GM10266 (cell line): ENCODE results near the gene RNF5.

Experiments used
- DNase-seq: peaks from one replicate; pipeline ENCODE4 v3.0.0; 2012; ENCODE audit errors: extremely low spot score
- CTCF ChIP-seq: IDR thresholded peaks from 2 replicates; pipeline ENCODE4 v1.5.1; 2012; ENCODE audit warnings: mild to moderate bottlenecking, low read depth; ENCODE audit not compliant: control insufficient read depth, insufficient read depth; ENCODE audit errors: missing control alignments

The RNF5 gene

GRCh38 chr6:32152769-32153563 is 25.2 kb upstream of the RNF5 start:
- TF ChIP-seq CTCF, result no peak
- DNase-seq, result no peak

GRCh38 chr6:32153564-32154513 is 24.4 kb upstream of the RNF5 start, which contains the start of gene PPT2:
TSS of gene PPT2 (plus strand) at chr6:32154141. CDS start at chr6:32154595, 454 bp downstream.
- TF ChIP-seq CTCF, result no peak
- peak; percentile 76 for DNase-seq

- TF ChIP-seq CTCF, result peak; percentile 70
- DNase-seq, result peak; percentile 88
Measured at GRCh38 chr6:32154514-32155161, 23.6 kb upstream of the RNF5 start.

GRCh38 chr6:32156891-32157290 is 21.3 kb upstream of the RNF5 start:
- no peak for TF ChIP-seq CTCF

GRCh38 chr6:32158052-32158451 is 20.2 kb upstream of the RNF5 start:
- no peak for DNase-seq
- no peak for TF ChIP-seq CTCF

More at GRCh38 chr6:32156891-32157290, 21.3 kb upstream of the RNF5 start:
- no peak for DNase-seq

- DNase-seq, result no peak
Measured at GRCh38 chr6:32163559-32164258, 14.5 kb upstream of the RNF5 start.

More at GRCh38 chr6:32163559-32164258, 14.5 kb upstream of the RNF5 start:
- TF ChIP-seq CTCF, result no peak
